Measurements from ENCODE around the gene ZHX3.

Gene ZHX3

DNA sequence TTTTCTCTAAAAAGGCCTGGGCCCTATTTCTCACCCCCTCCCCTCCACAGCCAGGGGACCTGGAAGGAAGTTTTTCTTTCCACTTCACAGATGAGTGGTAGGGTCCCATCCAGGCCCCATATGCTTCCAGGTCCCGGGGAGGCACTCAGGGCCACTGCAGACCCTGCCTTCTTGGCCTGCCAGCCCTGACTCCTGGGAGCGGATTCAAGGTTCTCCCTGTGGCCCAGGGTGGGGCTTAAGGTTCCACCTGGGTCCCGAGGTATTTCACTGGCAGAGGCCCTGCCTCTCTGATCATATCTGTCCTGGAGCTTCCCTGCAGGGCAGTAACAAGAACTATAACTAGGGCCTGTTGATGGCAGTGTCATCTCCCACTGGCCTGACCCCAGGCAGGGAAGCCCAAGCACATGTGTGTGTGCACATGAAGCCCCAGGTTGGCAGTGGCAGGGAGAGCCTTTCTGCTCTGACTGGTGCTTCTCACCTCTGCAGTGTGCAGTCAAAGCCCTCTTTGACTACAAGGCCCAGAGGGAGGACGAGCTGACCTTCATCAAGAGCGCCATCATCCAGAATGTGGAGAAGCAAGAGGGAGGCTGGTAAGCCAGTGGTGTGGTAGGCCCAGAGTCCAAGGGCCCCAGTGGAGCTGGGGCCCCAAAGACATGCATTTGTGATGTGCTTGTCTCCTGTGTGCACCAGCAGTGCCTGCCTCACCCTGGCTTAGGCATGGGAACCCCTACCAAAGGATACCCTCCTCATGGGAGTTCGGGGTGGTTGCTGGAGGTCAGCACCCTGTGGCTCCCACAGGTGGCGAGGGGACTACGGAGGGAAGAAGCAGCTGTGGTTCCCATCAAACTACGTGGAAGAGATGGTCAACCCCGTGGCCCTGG lies 149.0 kb downstream of the ZHX3 start:
- DNase-seq: no peak

DNA sequence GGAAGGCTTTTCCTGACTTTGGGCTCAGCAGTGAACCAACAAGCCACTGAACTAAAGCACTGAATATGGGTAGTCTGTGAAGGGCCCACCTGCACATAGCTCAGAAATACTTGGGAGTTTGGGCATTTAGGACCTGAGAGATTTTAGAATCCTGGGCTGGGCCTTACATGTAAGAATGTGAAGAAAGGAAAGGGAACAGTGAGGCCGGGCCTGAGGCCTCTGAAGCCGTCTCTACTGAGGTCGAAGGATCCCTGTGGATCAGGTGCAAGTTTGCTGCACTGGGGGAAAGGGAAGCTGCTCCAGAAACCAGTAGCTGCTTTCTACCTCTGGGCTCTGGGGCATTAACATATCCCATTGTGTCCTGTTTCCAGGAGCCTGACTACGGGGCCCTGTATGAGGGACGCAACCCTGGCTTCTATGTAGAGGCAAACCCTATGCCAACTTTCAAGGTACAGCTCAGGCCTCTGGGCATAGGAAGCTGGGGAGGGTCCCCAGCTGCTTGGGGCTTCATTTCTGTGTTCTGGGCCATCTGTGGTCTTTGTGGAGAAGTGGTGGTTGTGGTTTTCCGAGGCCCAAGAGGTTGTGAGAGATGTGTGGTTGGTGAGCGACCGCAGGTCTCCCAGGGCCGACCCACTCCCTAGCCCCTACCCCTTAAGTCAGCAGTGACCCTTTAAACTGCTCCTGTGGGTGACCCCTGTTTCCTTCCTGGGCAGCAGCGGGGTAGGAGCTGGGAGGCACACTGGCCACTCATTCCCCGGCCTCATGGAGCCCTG lies 149.9 kb downstream of the ZHX3 start:
- no peak for DNase-seq

DNA sequence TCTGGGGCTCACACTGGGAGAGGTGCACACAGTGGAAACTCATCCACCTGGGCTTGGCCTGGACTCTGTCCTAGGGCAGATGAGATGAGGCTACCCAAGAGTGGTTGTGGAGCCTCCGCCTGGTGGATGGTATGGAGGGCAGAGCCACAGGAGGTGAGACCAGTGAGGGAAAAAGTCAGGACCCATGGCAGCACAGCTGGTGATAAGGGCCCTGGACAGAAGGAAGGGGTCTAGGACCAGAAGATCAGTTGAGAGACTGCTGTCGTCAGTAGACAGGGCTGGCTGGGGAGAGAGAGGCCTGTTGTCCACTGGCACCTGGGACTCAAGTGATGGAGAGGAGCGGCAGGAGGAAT lies 150.4 kb downstream of the ZHX3 start:
- DNase-seq: no peak

DNA sequence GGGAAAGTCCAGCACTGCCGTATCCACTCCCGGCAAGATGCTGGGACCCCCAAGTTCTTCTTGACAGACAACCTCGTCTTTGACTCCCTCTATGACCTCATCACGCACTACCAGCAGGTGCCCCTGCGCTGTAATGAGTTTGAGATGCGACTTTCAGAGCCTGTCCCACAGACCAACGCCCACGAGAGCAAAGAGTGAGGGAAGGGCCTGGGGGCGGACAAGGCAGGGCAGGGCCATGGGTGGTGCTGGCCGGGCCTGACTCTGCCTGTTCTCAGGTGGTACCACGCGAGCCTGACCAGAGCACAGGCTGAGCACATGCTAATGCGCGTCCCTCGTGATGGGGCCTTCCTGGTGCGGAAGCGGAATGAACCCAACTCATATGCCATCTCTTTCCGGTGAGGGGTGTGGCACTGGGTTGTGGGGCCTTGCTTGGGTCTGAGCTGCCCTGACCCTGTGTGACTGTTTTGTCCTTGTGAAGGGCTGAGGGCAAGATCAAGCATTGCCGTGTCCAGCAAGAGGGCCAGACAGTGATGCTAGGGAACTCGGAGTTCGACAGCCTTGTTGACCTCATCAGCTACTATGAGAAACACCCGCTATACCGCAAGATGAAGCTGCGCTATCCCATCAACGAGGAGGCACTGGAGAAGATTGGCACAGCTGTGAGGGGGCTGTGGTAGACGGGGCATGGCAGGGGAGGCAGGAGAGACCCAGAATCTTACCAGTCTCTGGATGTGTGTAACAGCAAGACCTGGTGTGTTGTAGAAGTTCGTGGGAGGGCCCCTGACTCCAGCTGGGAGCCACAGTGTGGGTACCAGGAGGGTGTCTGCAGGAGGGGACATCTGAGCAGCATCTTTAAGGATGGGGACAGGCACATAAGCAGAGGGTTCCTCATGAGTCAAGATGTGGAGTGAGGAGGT lies 151.1 kb downstream of the ZHX3 start:
- no peak for DNase-seq

DNA sequence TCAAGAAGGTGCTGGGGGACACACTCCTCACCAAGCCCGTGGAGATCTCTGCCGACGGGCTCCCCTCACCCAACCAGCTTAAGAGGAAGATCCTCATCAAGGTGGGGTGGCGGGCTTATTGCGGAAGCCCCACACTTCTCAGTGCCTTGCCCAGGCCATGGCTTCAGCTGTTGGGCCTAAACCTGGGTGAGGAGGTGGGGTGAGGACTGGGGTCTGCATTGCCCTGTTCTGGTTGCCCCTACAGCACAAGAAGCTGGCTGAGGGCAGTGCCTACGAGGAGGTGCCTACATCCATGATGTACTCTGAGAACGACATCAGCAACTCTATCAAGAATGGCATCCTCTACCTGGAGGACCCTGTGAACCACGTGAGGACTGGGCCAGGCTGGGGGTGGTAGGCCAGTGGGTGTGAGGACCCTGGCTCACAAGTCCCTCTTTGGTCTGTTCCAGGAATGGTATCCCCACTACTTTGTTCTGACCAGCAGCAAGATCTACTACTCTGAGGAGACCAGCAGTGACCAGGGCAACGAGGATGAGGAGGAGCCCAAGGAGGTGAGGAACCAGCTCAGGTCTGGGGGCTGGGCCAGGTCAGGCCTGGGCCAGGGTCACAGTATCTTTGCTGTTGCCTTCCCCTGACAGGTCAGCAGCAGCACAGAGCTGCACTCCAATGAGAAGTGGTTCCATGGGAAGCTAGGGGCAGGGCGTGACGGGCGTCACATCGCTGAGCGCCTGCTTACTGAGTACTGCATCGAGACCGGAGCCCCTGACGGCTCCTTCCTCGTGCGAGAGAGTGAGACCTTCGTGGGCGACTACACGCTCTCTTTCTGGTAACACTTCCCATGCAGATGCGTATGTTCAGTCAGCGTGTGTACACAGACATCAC lies 152.3 kb downstream of the ZHX3 start:
- DNase-seq: no peak

DNA sequence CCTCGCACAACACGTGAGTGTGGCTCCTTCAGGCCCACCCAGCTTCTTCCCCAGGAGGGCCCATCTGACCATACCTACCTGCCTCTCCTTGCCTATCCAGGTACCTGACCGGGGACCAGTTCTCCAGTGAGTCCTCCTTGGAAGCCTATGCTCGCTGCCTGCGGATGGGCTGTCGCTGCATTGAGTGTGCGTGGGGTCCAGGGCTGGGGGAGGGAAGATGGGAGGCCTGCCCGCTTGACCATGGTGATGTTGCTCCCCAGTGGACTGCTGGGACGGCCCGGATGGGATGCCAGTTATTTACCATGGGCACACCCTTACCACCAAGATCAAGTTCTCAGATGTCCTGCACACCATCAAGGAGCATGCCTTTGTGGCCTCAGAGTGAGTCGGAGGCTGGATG lies 153.7 kb downstream of the ZHX3 start:
- DNase-seq: no peak

DNA sequence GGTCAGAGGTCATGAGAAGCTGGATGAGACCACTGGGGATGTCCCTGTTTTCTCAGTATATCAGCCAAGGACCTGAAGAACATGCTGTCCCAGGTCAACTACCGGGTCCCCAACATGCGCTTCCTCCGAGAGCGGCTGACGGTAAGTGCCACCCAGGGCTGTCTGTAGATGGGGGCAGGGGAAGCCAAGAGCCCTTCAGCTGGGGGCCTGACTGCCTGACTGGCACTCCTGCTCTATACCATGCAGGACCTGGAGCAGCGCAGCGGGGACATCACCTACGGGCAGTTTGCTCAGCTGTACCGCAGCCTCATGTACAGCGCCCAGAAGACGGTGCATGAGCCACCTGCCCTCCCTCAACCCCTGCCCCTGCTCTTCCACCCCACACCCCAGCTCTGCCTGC lies 155.1 kb downstream of the ZHX3 start:
- no peak for DNase-seq

DNA sequence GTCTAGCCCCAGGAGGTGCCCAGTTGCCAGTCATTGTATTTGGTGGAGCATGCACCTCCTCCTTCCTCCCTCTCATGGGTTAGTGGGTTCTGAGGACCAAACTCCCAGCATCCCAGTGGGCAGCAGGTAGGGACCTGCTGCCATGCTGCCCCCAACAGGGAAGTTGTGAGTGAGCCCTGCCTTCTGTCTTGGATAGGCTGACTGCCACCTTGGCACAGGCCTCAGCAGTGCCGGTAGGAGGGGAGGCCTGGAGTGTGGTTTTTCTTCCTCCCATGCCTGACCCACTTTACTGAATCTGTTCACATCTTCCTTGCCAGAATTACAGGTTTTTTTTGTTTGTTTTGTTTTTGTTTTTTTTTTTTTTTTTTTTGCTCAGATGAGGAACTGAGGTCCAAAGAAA lies 155.6 kb downstream of the ZHX3 start:
- DNase-seq: no peak

DNA sequence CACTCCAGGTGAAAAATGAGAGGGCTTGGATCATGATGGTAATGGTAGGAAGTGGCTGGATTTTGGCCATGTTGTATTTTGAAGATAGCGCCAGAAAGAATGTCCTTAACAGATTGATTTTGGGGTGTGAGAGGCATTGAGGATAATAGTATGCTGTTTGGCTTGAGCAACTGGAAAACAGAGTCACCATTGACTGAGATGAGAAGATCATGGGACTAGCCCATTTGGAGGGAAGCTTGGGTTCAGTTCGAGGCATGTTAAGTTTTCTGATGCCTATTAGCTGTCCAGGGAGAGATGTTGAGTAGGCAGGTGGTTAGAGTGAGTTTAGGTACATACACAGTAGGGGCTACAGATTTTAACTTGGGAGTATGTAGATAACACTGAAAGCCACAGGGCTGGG lies 156.8 kb downstream of the ZHX3 start:
- DNase-seq: no peak

DNA sequence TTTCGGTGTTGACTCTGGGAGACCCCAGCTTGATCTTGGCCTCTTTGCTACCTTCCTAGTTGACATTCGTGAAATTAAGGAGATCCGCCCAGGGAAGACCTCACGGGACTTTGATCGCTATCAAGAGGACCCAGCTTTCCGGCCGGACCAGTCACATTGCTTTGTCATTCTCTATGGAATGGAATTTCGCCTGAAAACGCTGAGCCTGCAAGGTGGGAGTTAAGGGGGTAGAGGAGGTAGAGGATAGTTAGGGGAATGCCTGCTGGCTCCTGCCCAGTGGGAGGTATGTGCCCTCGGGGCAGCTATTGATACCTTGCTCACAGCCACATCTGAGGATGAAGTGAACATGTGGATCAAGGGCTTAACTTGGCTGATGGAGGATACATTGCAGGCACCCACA lies 158.0 kb downstream of the ZHX3 start:
- DNase-seq: no peak

DNA sequence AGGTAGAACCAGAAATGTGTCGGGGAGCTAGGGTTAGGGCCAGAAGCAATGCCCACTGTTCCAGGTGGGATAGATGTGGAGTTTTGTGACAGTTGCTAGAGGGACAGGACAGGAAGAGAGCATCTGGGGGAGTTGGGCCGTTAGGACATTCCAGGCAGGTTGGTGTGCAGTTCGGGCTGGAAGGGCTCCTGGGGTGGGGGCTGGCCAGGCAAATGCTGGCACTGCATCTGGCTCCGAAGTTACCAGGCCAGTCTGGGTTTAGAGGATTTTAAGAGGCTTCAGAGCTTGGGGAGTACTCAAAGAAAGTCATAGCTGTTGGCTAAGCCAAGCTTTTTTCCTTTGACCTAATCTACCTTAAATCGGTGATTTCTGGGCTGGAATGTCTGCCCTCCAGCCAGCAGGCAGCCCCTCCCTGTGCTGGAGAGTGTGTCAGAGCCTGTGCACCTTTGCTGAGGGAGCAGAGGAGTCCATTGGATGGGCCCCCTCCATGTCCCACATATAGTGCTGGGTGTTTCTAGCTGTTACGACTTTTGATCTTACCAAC lies 159.4 kb downstream of the ZHX3 start:
- no peak for DNase-seq

DNA sequence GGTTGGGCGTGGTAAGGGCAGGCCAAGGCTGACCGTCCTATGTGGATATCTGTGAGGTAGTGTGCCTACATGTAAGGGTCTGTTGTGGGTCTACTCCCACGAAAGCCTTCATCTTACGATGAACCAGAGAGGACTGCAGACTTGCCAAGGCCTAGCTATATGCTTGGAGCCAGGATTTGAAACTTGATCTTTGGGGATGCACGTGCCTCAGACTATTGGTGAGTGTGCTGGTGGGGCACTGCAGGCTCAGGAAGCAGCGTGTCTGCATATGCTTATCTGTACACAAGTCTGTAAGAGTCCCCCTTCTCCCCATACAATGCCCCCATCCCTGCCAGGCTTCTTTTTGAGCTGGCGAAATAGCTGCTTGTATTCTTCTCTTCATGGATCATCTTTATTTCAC lies 162.3 kb downstream of the ZHX3 start:
- no peak for DNase-seq

DNA sequence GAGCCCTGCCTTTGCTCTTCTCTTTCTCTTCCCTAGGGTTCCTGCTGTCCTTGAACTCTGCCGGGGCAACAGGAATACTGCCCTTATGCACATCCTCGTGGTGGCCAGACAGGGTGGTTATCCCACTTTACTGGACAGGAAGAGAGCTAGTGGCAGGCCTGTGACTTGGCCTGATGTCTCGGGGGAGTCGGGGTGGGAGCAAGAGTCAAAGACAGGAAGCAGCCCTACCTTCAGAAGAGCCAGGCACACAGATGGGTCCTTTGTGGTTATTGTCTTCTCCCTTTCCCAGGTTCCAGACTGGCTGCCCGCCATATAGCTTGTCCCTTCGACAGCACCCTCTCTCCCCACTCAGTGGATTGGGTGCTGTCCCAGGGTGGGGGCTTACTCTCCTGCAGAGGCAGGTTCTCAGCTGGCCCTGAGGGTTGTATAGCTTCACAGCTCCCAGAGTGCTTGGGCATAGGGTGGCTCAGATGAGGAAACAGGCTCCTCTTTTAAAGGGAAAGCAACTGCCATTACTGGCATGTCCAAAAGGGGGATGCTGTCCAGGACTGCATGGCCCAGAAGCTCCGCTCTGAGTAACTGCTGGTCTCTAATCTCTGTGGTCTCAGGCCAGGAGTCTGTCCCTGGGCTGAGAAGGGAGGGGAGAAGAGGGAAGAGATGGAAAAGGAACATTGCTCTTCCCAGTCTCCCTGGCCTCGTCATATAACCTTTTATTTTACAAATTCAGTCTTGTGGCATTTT lies 162.9 kb downstream of the ZHX3 start:
- DNase-seq: no peak

DNA sequence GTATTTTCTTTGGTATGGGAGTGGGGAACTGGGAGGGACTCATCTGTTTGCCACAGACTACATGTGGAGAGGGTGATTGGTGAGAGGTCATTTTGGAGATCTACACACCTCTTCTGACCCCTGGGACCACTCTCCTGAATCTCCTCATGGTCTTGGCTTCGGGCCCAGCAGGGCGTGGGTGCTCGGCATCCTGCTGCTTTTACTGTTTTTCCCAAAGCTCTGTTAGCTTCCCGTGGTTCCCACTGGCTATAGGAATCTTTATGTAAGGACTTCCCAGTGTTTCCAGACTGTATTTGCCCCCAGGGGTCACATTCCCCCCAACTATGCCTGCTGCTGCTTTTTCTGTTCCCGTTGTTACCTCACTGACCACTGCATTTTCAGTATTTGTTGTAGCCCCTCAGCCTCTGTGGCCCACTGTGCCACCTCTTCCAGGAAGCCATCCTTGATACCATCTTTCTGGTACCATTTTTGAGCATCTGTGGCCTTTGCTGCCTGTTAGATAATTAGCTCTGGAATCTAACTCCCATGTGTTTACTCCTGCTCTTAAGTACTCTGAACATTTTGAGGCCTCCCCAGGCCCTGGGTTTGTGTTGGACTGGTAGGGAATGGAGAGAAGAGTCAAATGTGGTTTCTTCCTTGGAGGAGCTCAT lies 165.3 kb downstream of the ZHX3 start:
- DNase-seq: no peak

DNA sequence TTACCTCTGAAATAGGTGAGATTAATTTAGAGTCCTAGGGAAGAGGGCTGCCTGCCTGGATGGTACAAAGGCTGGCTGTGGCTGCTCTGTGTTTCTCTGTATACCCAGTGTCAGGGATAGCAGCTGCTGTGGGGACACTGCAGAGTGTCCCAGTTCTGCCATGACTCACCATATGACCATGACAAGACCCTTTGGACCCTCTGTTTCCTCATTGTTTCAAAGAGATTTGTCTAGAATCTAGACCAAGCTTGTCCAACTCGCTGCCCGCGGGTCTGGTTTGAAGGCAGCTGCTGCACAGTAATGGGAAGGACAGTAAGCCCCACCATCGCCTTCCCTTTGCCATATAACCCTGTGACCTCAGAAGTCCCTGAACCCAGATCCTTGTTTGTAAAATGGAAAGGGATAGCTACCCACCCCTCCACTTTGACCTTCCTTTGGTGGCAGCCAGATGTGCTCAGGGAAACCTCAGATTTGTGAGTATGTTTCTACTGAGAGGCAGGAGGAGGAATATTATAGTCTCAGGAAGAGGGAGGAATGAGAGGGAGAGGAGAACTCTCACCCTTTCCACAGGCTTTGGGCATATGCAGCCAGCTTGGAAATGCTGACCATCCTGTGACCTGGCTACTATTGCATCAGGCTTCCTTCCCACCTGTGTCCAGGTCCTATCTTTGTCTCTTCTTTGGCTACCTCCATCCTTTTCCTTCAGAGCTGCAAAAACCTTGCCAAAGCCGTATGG lies 166.2 kb downstream of the ZHX3 start:
- DNase-seq: no peak

DNA sequence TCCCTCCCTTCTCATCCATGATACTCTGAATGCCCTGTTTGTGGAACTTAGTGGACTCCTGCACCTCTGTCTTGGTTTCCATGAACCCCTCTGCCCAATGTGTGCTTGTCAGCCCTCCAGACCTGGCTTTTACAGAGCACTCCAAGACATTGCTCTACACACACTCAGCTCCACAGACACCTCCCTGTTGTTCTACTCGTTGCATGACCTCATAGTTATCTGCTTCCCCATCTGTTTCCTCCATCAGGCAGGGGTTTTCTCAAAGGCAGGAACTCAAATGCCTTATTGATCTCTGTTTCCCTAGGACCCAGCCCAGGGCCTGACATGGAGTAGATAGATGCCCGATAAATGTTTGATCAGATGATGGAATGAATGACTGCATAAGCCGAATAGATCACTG lies 166.9 kb downstream of the ZHX3 start:
- peak in 1 of 2 donors; percentile 51 for DNase-seq

DNA sequence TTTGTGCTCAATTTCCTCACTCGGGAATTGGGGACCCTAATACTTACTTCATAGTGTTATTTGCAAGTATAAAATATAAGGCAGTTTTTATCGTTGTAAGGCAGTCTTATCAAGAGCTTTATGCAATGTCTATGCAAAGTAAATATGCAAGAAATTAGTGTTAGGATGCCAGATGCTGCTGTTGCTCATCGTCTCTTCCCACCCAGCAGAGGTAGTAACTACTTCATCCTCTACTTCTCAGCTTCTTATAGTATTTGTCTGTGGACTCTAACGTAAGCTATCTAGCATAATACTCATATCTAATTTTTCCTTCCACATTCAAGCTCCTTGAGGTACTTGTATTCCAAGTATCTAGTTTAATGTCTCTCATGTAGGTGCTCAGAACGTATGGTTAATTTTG lies 168.6 kb downstream of the ZHX3 start:
- DNase-seq: no peak

DNA sequence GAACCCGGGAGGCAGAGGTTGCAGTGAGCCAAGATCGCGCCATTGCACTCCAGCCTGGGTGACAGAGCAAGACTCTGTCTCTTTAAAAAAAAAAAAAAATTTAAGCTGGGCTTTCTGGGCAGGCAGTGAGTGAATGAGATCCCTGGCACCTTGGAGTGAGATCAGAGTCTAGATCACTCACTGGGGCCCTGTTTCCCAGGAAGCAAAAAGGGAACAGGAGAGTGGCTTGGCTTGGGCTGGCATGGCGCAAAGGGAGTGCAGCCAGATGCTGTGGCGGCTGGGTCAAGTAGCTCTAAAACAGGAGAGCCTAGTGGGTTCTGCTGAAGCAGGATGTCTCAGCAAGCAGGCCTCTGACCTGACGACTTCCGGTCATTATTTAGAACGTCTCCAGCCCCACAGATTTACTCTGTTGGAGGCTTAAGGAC lies 169.8 kb downstream of the ZHX3 start:
- DNase-seq: no peak

DNA sequence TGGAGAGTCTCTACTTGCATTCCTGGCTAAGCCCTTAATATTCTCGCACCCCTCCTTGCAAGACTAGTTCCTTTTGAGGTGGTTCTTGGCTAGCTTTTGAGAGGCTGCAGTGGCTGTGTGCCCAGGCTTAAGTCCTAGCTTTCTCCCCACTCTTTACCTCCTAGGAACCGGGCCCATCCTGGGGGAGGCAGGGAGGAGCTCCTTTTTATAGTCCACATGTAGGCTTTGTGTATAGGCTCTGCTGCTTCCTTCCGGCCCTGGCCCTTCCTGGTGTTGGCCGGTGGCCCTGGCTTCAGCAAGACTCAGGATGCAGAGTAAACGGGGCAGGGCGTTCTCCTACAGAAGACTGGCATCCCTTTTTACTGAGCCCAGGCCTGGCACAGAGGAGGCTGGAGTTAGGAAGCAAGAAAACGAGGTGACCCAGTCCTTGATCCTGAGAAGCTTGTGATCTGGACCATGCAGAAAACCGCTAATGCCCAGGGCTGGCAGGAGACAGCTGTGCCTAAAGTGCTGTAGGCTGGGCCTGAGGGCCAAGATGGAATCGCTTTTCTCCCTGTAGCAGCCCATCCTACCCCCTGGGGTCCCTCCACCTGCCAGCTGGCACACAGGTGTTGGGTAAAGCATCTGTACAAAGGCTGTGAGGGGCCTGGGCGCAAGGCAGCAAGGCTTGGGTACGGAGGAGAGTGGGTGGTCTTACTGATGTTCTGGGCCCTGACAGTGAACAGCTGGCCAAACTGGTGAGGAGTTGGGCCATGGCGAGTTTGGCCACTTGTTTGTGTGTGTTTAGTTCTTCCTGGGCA lies 171.5 kb downstream of the ZHX3 start:
- no peak for DNase-seq

Measured in CD4-positive, alpha-beta T cell treated with Interferon alpha-2 for 1 hour (primary cell).